CD4-positive, alpha-beta T cell treated with Interleukin-15 for 4 hours (primary cell): ENCODE results near the gene GGTLC1.

ENCODE experiments used
- DNase-seq: peaks from one replicate; pipeline ENCODE4 v3.0.0-alpha.2; 2020; ENCODE audit warnings: low spot score

Gene GGTLC1

DNA sequence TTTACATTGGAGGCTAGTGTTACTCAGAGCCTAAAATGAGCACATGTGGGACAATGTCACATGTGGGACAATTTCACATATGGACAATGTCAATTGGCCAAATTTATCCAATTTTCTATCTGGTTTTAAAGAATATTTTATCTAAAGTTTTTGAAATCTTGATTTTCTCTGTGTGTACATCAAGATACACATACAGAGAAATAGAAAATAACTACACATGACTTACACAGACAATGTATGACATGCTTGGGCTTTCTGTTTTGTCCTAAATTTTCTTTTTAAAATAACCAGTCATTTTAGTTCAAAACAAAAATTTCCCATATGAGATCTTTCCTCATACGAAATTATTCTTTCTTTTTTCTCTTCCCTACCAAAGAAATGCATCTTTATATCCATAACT is 24.6 kb downstream of the GGTLC1 start:
- DNase-seq: no peak

DNA sequence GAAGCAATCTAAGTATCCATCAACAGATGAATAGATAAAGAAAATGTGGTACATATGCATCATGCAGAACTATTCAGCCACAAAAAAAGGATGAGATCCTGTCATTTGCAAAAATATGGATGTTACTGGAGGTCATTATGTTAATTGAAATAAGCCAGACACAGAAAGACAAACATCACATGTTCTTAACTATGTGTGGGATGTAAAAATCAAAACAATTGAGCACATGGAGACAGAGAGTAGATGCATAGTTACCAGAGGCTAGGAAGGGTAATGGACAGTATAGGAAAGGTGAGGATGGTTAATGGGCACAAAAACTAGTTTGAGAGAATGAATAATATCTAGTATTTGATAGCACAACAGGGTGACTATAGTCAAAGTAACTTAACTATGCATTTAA is 26.3 kb downstream of the GGTLC1 start:
- no peak for DNase-seq

DNA sequence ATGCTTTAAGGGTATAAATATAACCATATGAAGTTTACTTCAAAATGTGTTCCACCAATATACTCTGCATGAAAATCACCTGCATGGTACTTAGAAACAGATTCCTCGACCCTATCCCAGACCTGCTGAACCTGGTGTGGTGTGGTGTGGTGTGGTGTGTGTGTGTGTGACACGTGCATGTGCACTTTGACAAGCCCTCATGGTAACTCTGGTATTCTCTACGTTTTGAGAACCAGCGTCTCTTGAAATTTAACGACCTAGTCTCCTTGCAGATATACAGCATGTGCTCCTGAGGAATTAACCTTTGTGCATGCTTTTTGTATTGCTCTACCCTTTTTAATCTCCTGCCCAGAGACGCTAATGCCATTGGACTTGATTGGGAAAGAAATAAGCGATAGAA is 29.5 kb downstream of the GGTLC1 start:
- DNase-seq: no peak

DNA sequence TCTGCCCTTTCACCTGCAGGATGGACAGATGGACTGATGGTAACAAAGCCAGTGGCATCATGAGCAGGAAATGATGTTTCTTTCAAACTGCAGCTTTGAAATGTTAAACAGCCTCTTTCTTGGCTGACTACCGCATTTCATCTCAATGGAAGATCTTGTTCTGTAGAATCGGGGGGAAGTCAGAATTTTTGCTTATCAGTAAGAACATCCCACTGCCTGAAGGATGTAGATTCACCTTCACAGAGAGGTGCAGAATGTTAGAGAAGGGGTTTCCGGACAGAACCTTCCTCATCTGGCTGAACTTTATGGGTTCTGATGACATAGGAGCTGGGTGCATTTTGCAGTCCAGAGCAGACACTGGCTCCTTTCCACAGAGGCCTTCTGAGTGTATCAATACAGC is 32.7 kb downstream of the GGTLC1 start:
- no peak for DNase-seq

DNA sequence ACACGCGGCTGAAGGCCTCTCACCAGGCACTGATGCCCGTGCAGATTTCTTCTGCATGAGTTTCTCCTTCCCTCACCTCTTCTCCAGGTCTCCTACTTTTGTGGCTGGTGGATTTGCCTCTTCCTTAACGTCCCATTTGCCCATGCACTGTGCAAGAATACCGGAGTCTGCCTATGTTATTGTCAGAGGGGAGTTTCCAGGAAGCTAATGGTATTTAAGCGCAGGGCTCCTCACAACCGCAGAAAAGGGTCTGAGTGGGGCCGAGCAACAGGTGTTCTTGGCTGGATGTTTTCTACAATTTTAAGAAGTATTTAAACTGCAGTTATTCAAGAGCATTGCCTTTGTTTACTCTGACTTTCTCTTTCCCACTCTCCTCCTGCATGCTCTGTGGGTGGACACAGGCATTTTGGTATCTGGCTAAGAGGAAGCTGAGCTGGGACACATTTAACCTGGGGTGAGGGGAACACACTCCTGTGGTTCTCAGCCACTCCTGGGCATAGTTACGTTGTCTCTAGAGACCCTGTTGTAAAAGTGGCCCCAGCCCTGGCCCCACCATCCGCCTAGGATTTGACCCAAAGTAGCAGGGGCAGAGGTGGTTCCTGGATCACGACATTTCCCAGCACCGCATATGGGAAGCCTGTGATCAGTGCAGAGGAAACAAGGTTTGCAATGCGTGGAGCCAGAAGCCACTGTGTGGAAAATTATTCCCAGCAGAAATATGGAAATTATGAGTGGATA is 34.4 kb downstream of the GGTLC1 start:
- DNase-seq: no peak

DNA sequence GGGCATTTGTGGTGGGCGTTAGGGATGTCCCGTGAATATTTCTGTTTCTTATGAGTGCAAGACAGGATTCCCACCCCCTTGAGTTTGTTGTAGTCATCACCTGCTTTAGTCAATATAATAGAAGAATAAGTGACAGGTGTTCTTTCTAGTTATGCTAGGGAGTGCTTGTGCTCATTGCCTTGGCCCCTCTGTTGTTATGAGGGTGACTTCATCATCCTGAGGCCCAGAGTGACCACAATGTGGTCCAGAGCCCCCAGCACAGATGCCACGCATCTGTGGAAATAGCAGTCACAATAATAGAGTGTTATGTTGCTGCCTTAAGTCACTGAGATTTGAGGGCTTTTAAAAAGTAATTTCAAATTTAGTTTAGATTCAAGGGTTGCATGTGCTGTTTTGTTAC is 42.4 kb downstream of the GGTLC1 start:
- no peak for DNase-seq

DNA sequence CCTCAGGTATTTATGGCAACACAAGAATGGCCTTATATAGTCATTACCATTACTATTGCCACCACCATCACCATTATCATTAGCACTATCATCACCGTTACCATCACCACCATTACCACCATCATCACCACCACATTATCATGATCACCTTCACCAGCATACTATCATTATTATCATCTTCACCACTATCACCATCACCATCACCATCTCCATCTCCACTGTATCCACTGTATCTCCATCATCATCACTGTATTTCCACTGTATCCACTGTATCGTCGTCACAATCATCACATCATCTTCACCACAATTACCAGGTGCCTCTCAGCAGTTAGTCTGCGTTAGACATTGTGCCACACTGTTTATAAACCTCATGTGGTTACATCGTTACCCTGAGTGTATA is 45.3 kb downstream of the GGTLC1 start:
- no peak for DNase-seq

DNA sequence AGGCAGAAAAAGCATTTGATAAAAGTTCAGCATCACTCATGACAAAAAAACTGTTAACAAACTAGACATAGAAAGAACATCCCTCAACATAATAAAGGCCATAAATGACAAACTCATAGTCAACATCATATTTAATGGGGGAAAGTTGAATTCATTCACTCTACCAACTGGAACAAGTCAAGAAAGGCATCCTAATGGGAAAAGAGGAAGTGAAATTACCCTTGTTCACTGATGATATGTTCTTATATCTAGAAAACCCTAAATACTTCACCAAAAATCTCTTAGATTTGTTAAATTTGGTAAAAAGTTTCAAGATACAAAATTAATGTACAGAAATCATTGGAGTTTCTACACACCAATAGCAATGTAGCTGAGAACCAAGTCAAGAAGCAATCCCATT is 48.9 kb downstream of the GGTLC1 start:
- no peak for DNase-seq

DNA sequence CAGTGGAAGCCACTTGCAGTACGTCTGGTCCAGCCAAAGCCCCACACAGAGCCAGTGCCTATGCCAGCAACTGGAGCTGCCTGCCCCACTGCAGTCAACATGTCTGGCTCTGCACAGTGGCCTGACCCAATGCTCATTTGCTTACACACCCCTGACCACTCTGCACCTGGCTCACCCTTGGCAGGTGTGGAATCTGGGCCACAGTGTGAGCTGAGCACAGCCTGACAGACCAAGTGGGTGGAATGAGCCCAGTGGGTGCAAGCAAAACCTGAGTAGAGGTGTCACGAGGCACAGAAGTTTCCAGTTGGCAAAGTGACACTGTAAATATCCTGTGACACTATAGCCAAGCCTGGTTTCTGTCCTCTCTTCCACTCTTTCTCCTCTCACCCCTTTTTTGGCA is 49.5 kb downstream of the GGTLC1 start:
- DNase-seq: no peak

DNA sequence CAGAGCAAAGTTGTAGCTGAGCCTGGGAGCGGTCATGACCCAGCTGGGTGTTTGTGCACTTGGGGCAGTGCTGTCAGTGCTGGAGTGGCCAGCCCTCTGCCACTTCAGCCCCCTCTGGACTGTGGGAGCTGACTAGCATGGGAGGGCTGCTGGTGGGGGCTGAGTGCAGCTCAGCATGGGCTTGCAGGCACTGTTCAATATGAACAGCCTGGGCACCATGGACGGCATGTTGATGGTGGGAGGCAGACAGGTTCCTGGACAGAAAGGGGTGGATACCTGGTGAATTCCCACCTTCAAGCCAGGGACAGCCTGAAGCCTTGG is 50.5 kb downstream of the GGTLC1 start:
- DNase-seq: no peak

DNA sequence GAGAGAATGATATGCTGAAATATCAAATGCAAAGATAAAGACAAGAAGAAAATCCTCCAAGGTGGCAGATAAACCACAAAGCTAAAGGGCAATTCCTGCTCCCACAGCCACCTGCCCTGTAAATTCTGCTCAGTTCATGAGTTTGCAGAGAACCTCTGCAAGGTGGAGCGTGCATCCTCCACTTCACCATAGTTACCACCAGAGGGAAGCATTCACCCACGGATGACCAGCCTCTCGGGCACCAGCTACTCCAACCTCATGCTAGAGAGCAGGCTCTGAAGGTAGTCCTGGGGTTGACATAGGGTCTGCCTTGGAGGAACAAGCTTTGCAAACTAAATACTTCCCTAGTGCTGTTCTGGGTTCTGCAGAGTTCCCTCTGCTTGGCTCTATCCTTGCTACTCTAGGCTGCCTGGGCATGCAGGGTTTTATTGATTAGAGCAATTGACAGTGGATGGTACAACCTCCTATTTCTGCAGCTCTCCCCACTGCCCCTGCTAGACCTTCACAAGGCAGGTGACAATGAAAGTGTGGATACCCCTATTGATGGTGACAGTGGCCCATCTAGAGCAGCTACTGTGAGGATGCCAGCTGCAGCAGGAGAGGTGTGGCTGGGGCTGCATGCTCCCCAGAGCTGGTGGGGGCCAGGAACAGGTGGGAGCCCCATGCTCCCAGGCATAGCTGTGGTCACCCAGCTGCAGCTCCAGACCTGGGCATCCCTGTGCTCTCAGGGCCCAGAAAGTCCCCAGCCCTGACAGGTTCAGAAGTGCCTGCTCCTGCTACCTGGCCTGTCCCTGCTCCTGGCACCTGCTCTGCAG is 51.1 kb downstream of the GGTLC1 start:
- DNase-seq: peak; percentile 64
